Measurements from ENCODE around the gene TPRN.

The TPRN gene

DNA sequence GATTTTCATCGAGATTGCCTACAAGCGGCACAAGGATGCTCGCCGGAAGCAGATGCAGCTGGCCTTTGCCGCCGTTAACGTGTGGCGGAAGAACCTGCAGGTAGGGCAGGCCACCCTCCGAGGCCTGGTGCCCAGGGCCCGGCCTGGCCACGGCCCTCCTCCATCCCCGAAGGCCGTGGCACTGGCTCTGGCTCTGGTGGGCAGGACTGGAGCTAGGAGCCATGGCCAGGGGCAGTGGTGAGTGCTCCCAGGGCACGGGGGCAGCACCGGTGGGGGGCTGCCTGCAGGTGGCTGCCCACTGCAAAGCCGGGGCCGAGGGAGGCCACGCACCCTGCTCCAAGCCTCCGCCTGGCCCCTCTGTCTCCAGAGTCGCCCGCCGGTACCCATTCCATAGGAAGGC lies 36.7 kb downstream of the TPRN start:
- Histone ChIP-seq H3K4me1 (ENCODE audit: insufficient read depth, low read length, severe bottlenecking) (peaks cover under 1% of the 10 kb centered on the region), H3K9me3 (ENCODE audit: low read length) (no peaks in the 10 kb centered on the region), H3K27ac (ENCODE audit: low read depth, low read length, poor library complexity, severe bottlenecking) (no peak overlapping the region), H3K36me3 (ENCODE audit: insufficient read depth, low read length) (no peaks in the 10 kb centered on the region), H3K4me2 (ENCODE audit: low read length) (no peak overlapping the region), H3K4me3 (ENCODE audit: low read depth, low read length, poor library complexity, severe bottlenecking) (no peak overlapping the region), H4K20me1 (ENCODE audit: insufficient read depth, low read length) (no peaks in the 10 kb centered on the region), H3K9ac (ENCODE audit: low read length) (no peak overlapping the region), H3K27me3 (ENCODE audit: insufficient read depth, low read length) (peaks cover 24% of the 10 kb centered on the region), H2AFZ (ENCODE audit: low read length) (no peak overlapping the region), H3F3A (ENCODE audit: insufficient read depth, low read length) (no peaks in the 10 kb centered on the region), H3K79me2 (ENCODE audit: insufficient read depth, low read length) (no peaks in the 10 kb centered on the region), H3K9me2 (ENCODE audit: low read depth, low read length) (no peaks in the 10 kb centered on the region)
- TF ChIP-seq, protein P1, sequence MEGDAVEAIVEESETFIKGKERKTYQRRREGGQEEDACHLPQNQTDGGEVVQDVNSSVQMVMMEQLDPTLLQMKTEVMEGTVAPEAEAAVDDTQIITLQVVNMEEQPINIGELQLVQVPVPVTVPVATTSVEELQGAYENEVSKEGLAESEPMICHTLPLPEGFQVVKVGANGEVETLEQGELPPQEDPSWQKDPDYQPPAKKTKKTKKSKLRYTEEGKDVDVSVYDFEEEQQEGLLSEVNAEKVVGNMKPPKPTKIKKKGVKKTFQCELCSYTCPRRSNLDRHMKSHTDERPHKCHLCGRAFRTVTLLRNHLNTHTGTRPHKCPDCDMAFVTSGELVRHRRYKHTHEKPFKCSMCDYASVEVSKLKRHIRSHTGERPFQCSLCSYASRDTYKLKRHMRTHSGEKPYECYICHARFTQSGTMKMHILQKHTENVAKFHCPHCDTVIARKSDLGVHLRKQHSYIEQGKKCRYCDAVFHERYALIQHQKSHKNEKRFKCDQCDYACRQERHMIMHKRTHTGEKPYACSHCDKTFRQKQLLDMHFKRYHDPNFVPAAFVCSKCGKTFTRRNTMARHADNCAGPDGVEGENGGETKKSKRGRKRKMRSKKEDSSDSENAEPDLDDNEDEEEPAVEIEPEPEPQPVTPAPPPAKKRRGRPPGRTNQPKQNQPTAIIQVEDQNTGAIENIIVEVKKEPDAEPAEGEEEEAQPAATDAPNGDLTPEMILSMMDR (IDR thresholded peaks at IDR 0.05; ENCODE audit: low read length), result no peak
- TF ChIP-seq EZH2 (IDR thresholded peaks at IDR 0.05; ENCODE audit: borderline replicate concordance, low read length), result no peak

DNA sequence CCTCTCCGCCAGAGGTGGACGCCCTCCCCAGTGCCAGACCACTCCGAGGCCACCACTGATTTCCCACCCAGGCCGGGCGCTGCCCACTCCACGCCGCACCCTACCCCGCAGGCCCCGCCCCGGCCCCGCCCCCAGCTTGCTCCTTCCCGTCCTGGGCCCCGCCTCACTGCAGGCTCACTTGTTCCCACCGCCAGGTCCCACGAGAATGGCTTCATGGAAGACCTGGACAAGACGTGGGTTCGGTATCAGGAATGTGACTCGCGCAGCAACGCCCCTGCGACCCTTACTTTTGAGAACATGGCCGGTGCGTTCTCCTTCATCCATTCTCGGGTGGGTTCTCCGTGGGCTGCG lies 37.2 kb downstream of the TPRN start:
- H3K4me1 ChIP-seq (ENCODE audit: insufficient read depth, low read length, severe bottlenecking), result peaks cover 4% of the 10 kb centered on the region
- H3F3A ChIP-seq (ENCODE audit: insufficient read depth, low read length), result no peaks in the 10 kb centered on the region
- H3K9me2 ChIP-seq (ENCODE audit: low read depth, low read length), result no peaks in the 10 kb centered on the region
- no peaks in the 10 kb centered on the region for H3K9me3 ChIP-seq (ENCODE audit: low read length)
- H3K4me2 ChIP-seq (ENCODE audit: low read length), result no peak overlapping the region
- no peak overlapping the region for H3K27ac ChIP-seq (ENCODE audit: low read depth, low read length, poor library complexity, severe bottlenecking)
- peaks cover 24% of the 10 kb centered on the region for H3K27me3 ChIP-seq (ENCODE audit: insufficient read depth, low read length)
- H3K36me3 ChIP-seq (ENCODE audit: insufficient read depth, low read length), result no peaks in the 10 kb centered on the region
- TF ChIP-seq, protein P1 (IDR thresholded peaks at IDR 0.05; ENCODE audit: low read length), result no peak
- no peak for TF ChIP-seq EZH2 (IDR thresholded peaks at IDR 0.05; ENCODE audit: borderline replicate concordance, low read length)
- no peaks in the 10 kb centered on the region for H3K79me2 ChIP-seq (ENCODE audit: insufficient read depth, low read length)
- no peak overlapping the region for H3K4me3 ChIP-seq (ENCODE audit: low read depth, low read length, poor library complexity, severe bottlenecking)
- no peak overlapping the region for H3K9ac ChIP-seq (ENCODE audit: low read length)
- H4K20me1 ChIP-seq (ENCODE audit: insufficient read depth, low read length), result no peaks in the 10 kb centered on the region
- no peak overlapping the region for H2AFZ ChIP-seq (ENCODE audit: low read length)

DNA sequence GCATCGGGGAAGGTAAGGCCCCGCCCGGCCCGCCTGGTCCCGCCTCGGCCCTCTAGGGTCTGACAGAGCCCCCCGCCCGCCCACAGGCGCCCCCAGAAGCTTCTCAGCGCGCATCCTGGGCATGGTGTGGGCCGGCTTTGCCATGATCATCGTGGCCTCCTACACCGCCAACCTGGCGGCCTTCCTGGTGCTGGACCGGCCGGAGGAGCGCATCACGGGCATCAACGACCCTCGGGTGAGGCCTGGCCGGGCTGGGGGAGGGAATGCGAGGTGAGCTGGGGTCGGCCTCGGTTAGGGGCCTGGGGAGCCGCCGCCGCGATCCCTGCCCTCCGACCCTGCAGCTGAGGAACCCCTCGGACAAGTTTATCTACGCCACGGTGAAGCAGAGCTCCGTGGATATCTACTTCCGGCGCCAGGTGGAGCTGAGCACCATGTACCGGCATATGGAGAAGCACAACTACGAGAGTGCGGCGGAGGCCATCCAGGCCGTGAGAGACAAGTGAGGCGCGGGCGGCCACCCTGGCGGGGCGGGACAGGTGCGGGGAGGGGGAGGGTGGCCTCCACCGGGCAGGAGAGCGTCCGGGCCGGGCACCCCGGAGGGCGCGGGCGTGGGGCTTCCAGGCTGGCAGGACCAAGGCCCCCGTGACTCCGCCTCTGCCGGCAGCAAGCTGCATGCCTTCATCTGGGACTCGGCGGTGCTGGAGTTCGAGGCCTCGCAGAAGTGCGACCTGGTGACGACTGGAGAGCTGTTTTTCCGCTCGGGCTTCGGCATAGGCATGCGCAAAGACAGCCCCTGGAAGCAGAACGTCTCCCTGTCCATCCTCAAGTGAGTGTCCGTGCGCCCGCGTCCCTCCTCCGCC lies 37.8 kb downstream of the TPRN start:
- Histone ChIP-seq H3K9me3 (ENCODE audit: low read length) (no peaks in the 10 kb centered on the region), H3K79me2 (ENCODE audit: insufficient read depth, low read length) (no peaks in the 10 kb centered on the region), H3K9me2 (ENCODE audit: low read depth, low read length) (no peaks in the 10 kb centered on the region), H3K27me3 (ENCODE audit: insufficient read depth, low read length) (peaks cover 28% of the 10 kb centered on the region), H2AFZ (ENCODE audit: low read length) (no peak overlapping the region), H4K20me1 (ENCODE audit: insufficient read depth, low read length) (no peaks in the 10 kb centered on the region), H3K4me2 (ENCODE audit: low read length) (no peak overlapping the region), H3F3A (ENCODE audit: insufficient read depth, low read length) (no peaks in the 10 kb centered on the region), H3K36me3 (ENCODE audit: insufficient read depth, low read length) (no peaks in the 10 kb centered on the region), H3K4me3 (ENCODE audit: low read depth, low read length, poor library complexity, severe bottlenecking) (no peak overlapping the region), H3K4me1 (ENCODE audit: insufficient read depth, low read length, severe bottlenecking) (peaks cover 4% of the 10 kb centered on the region), H3K27ac (ENCODE audit: low read depth, low read length, poor library complexity, severe bottlenecking) (no peak overlapping the region), H3K9ac (ENCODE audit: low read length) (no peak overlapping the region)
- TF ChIP-seq EZH2 (IDR thresholded peaks at IDR 0.05; ENCODE audit: borderline replicate concordance, low read length), result no peak
- TF ChIP-seq, protein P1 (IDR thresholded peaks at IDR 0.05; ENCODE audit: low read length), result no peak

Data from OCI-LY1 (cell line).